Panc1 (cell line): Measurements from ENCODE around the gene IRGC. TPM values are rescaled to one million over a fixed set of nuclear protein-coding genes. Genes with fewer than 3 reads are reported as not detected.

Experiments used
- ATAC-seq: fragments of 200-7000 bp; cut with Tn5 transposase; 2 replicates; pipeline ENCODE4 v1.9.1; 2020; ENCODE audit warnings: mild to moderate bottlenecking, moderate library complexity
- BruUV-seq: library from RNA; stranded (reverse); fragments of 400-500 nt; replicated peaks from 2 replicates; lab custom pipeline; 2021; lab: Mats Ljungman, UMichigan
- CTCF ChIA-PET: fragments of 300-600 bp; sonication (Branson Sonifier 250); formaldehyde crosslinking; loops from one replicate; lab custom pipeline; 2022; ENCODE audit warnings: antibody characterized with exemption; lab: Charles Lee
- POLR2A ChIA-PET: fragments of 300-600 bp; sonication (Branson Sonifier 250); formaldehyde crosslinking; loops from one replicate; lab custom pipeline; 2022; ENCODE audit warnings: antibody characterized with exemption; lab: Charles Lee
- DNase-seq: peaks from one replicate; pipeline ENCODE4 v3.0.0-alpha.2; 2010; ENCODE audit warnings: low read depth, low spot score
- H3K27ac ChIP-seq: 2 replicates; pipeline ENCODE4 v1.5.1; 2011; ENCODE audit warnings: mild to moderate bottlenecking, low read length, inconsistent platforms
- H3K27me3 ChIP-seq: fragments of 200-500 bp; sonication (Bioruptor generic); 2 replicates; pipeline ENCODE4 v1.6.0; 2014; ENCODE audit warnings: low read length, inconsistent platforms; ENCODE audit not compliant: control insufficient read depth, insufficient read depth
- H3K36me3 ChIP-seq: fragments of 200-500 bp; sonication (Bioruptor generic); 2 replicates; pipeline ENCODE4 v1.5.1; 2014; ENCODE audit warnings: inconsistent platforms, mild to moderate bottlenecking, low read length, moderate library complexity; ENCODE audit not compliant: control insufficient read depth, insufficient read depth
- H3K4me1 ChIP-seq: 2 replicates; pipeline ENCODE4 v1.5.1; 2011; ENCODE audit warnings: inconsistent platforms, mild to moderate bottlenecking, low read length, moderate library complexity; ENCODE audit not compliant: control insufficient read depth, insufficient read depth
- H3K4me3 ChIP-seq, 2 experiments: 2 replicates each; pipeline ENCODE4 v1.5.1; 2011 to 2012; ENCODE audit warnings: low read depth in 2 of 2, low read length in 2 of 2, mild to moderate bottlenecking in 2 of 2, inconsistent platforms in 1 of 2, moderate library complexity in 1 of 2
- H3K9me3 ChIP-seq: fragments of 200-500 bp; sonication (Bioruptor generic); 2 replicates; pipeline ENCODE4 v1.5.1; 2014; ENCODE audit warnings: low read depth, mild to moderate bottlenecking, inconsistent platforms, low read length, moderate library complexity; ENCODE audit not compliant: control insufficient read depth, insufficient read depth
- POLR2AphosphoS5 ChIP-seq: IDR thresholded peaks from 2 replicates; pipeline ENCODE4 v1.6.1; 2012; ENCODE audit warnings: mild to moderate bottlenecking, low read depth, low read length, moderate library complexity
- SIN3A ChIP-seq: IDR thresholded peaks from 2 replicates; pipeline ENCODE4 v1.6.1; 2012; ENCODE audit warnings: low read depth, mild to moderate bottlenecking, low read length, moderate library complexity, borderline replicate concordance; ENCODE audit not compliant: insufficient read depth
- TCF7L2 ChIP-seq: IDR thresholded peaks from 2 replicates; pipeline ENCODE4 v1.6.1; 2011; ENCODE audit warnings: mild to moderate bottlenecking, low read depth, low read length, inconsistent platforms
- in situ Hi-C: cut with HindIII; loops from 2 replicates; pipeline ENCODE4 v1.10.0; 2016; ENCODE audit warnings: low sequenced_read_pairs, low pct_unique_long_range_greater_than_20kb
- intact Hi-C: fragments of 100-400 bp; cut with micrococcal nuclease; formaldehyde crosslinking; loops from one replicate; pipeline ENCODE4 v1.10.0; 2022; ENCODE audit not compliant: unreplicated experiment
- total RNA-seq: library from RNA; stranded (reverse); gene quantifications from one replicate; pipeline ENCODE4 v1.2.1, GENCODE V29; 2021; ENCODE audit not compliant: unreplicated experiment
- TF ChIP-seq, protein P1 (sequence below): fragments of 450-650 bp; IDR thresholded peaks from 2 replicates; pipeline ENCODE4 v1.5.1; 2017; ENCODE audit warnings: mild to moderate bottlenecking
- TF ChIP-seq, protein P2 (sequence below), 2 experiments: IDR thresholded peaks; 2 replicates each; pipeline ENCODE4 v1.6.1; 2011 to 2012; ENCODE audit warnings: low read depth in 2 of 2, control low read depth in 1 of 2, low read length in 1 of 2, mild to moderate bottlenecking in 1 of 2, moderate library complexity in 1 of 2; ENCODE audit not compliant: insufficient read depth in 1 of 2

Gene IRGC
- total RNA-seq, 1 experiment from 2014 or later = not detected

- H3K36me3 ChIP-seq = no peaks in the 10 kb centered on the region
- no peak for TF ChIP-seq TCF7L2
- TF ChIP-seq SIN3A = no peak
- TF ChIP-seq, protein P1, sequence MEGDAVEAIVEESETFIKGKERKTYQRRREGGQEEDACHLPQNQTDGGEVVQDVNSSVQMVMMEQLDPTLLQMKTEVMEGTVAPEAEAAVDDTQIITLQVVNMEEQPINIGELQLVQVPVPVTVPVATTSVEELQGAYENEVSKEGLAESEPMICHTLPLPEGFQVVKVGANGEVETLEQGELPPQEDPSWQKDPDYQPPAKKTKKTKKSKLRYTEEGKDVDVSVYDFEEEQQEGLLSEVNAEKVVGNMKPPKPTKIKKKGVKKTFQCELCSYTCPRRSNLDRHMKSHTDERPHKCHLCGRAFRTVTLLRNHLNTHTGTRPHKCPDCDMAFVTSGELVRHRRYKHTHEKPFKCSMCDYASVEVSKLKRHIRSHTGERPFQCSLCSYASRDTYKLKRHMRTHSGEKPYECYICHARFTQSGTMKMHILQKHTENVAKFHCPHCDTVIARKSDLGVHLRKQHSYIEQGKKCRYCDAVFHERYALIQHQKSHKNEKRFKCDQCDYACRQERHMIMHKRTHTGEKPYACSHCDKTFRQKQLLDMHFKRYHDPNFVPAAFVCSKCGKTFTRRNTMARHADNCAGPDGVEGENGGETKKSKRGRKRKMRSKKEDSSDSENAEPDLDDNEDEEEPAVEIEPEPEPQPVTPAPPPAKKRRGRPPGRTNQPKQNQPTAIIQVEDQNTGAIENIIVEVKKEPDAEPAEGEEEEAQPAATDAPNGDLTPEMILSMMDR = no peak; the same call in 1 of the 2 replicates
- no peak for TF ChIP-seq POLR2AphosphoS5
- TF ChIP-seq, protein P2, sequence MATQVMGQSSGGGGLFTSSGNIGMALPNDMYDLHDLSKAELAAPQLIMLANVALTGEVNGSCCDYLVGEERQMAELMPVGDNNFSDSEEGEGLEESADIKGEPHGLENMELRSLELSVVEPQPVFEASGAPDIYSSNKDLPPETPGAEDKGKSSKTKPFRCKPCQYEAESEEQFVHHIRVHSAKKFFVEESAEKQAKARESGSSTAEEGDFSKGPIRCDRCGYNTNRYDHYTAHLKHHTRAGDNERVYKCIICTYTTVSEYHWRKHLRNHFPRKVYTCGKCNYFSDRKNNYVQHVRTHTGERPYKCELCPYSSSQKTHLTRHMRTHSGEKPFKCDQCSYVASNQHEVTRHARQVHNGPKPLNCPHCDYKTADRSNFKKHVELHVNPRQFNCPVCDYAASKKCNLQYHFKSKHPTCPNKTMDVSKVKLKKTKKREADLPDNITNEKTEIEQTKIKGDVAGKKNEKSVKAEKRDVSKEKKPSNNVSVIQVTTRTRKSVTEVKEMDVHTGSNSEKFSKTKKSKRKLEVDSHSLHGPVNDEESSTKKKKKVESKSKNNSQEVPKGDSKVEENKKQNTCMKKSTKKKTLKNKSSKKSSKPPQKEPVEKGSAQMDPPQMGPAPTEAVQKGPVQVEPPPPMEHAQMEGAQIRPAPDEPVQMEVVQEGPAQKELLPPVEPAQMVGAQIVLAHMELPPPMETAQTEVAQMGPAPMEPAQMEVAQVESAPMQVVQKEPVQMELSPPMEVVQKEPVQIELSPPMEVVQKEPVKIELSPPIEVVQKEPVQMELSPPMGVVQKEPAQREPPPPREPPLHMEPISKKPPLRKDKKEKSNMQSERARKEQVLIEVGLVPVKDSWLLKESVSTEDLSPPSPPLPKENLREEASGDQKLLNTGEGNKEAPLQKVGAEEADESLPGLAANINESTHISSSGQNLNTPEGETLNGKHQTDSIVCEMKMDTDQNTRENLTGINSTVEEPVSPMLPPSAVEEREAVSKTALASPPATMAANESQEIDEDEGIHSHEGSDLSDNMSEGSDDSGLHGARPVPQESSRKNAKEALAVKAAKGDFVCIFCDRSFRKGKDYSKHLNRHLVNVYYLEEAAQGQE (IDR thresholded peaks at IDR 0.05; ENCODE audit: insufficient read depth in 1 of 2, low read depth in 2 of 2, low read length in 1 of 2) = no peak
- H3K27ac ChIP-seq = no peak overlapping the region
- H3K27me3 ChIP-seq = no peaks in the 10 kb centered on the region
- H3K4me3 ChIP-seq = no peak overlapping the region
- DNase-seq (no peak), ATAC-seq (no peak)
- H3K4me1 ChIP-seq = no peaks in the 10 kb centered on the region
- no peaks in the 10 kb centered on the region for H3K9me3 ChIP-seq
- in situ Hi-C loops = no loop called here
- CTCF ChIA-PET = interaction anchor here (0.8 kb wide), 1 partner anchor 48 kb away, joined by 3 read pairs; no protein-coding TSS in a partner anchor
- intact Hi-C loops = no loop called here
- BruUV-seq = no TSS peak
- POLR2A ChIA-PET = interaction anchor here (0.7 kb wide), 1 partner anchor 61 kb away, joined by 3 read pairs; no protein-coding TSS in a partner anchor
Measured at GRCh38 chr19:43723588-43723987, 7.7 kb downstream of the IRGC start.

GRCh38 chr19:43724896-43725295 lies 9.0 kb downstream of the IRGC start:
- Histone ChIP-seq H3K27me3 (no peaks in the 10 kb centered on the region), H3K36me3 (no peaks in the 10 kb centered on the region; the same call in 1 of the 2 replicates), H3K4me3 (no peak overlapping the region), H3K27ac (no peak overlapping the region), H3K4me1 (no peaks in the 10 kb centered on the region), H3K9me3 (no peaks in the 10 kb centered on the region)
- ChIA-PET POLR2A (interaction anchor here (1.7 kb wide), 1 partner anchor 56 kb away, joined by 8 read pairs; no protein-coding TSS in a partner anchor), CTCF (interaction anchor here (0.6 kb wide), 2 partner anchors 23 to 57 kb away, joined by 3 read pairs; no protein-coding TSS in a partner anchor)
- ATAC-seq (no peak), DNase-seq (no peak)
- TF ChIP-seq, protein P1 = no peak
- no peak for TF ChIP-seq TCF7L2
- TF ChIP-seq, protein P2 (IDR thresholded peaks at IDR 0.05; ENCODE audit: insufficient read depth in 1 of 2, low read depth in 2 of 2, low read length in 1 of 2) = no peak
- no peak for TF ChIP-seq SIN3A
- TF ChIP-seq POLR2AphosphoS5 = no peak
- in situ Hi-C loops (no loop called here), intact Hi-C loops (no loop called here)
- no TSS peak for BruUV-seq
